Measurements from ENCODE around the gene AADAC. TPM values are rescaled to one million over a fixed set of nuclear protein-coding genes. Genes with fewer than 3 reads are reported as not detected.
A peak's percentile ranks its signal among the peaks of the same experiment; 100 is the strongest.

AADAC gene
- total and polyA plus RNA-seq, 2 of the 13 experiments (the other 11 are each of a cell fraction or from before 2014, with no cell fraction given), result 0.87 to 1.5 TPM

DNA sequence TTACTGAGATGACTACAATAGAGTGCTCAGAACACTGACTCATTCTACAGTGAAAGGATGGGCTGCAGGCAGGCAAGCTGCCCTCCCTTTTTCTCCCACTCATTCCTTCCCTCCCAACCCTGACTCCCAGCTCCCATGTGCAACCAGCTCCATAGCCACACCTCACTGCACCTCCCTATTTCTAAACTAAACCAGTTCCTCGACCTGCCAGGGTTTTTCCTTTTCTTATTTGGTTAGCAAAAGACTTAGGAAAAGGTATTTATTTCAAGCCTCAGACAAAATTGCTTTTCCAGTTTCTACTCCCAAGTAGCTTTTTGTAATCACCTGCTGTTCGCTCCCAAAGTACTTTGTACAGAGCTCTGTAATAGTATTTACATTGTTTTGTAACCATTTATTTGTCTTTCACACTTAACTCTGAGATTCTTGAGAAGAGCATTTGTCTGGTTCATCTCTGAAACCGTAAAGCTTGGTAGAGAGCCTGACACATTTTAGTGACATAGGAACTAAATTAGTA is 2.2 kb downstream of the AADAC start (continued):
- TF ChIP-seq RCOR2 (CRISPR knock-in tag; IDR thresholded peaks at IDR 0.05) (0 out of 2 replicates have a peak, but pooled peaks have one; percentile 47), CREM (IDR thresholded peaks at IDR 0.05) (peak; percentile 63), CREM (CRISPR knock-in tag; IDR thresholded peaks at IDR 0.05) (no peak), BCL6 (CRISPR knock-in tag; IDR thresholded peaks at IDR 0.05) (peak; percentile 49), FOXA1 (IDR thresholded peaks at IDR 0.05) (0 out of 2 replicates have a peak, but pooled peaks have one; percentile 32), FOXA1 (CRISPR knock-in tag; IDR thresholded peaks at IDR 0.05) (peak; percentile 77), MED1 (CRISPR knock-in tag; IDR thresholded peaks at IDR 0.05) (peak; percentile 40; the same call in 1 of the 2 replicates), MAZ (IDR thresholded peaks at IDR 0.05; ENCODE audit: borderline replicate concordance, low read depth, low read length) (0 out of 2 replicates have a peak, but pooled peaks have one; percentile 79), MAZ (CRISPR knock-in tag; IDR thresholded peaks at IDR 0.05; ENCODE audit: low read depth) (no peak), ZNF792 (CRISPR knock-in tag; IDR thresholded peaks at IDR 0.05) (no peak), ERF (CRISPR knock-in tag; IDR thresholded peaks at IDR 0.05) (peak; percentile 33; the same call in 1 of the 2 replicates), ZFX (CRISPR knock-in tag; IDR thresholded peaks at IDR 0.05; ENCODE audit: low read depth) (0 out of 2 replicates have a peak, but pooled peaks have one; percentile 19), HDAC1 (CRISPR knock-in tag; IDR thresholded peaks at IDR 0.05) (peak; percentile 52; the same call in 1 of the 2 replicates), RXRB (CRISPR knock-in tag; IDR thresholded peaks at IDR 0.05; ENCODE audit: borderline replicate concordance) (peak; percentile 52), FOXA3 (CRISPR knock-in tag; IDR thresholded peaks at IDR 0.05) (peak; percentile 89), ZNF670 (CRISPR knock-in tag; IDR thresholded peaks at IDR 0.05; ENCODE audit: borderline replicate concordance) (0 out of 2 replicates have a peak, but pooled peaks have one; percentile 24)
- TF ChIP-seq, protein P1, sequence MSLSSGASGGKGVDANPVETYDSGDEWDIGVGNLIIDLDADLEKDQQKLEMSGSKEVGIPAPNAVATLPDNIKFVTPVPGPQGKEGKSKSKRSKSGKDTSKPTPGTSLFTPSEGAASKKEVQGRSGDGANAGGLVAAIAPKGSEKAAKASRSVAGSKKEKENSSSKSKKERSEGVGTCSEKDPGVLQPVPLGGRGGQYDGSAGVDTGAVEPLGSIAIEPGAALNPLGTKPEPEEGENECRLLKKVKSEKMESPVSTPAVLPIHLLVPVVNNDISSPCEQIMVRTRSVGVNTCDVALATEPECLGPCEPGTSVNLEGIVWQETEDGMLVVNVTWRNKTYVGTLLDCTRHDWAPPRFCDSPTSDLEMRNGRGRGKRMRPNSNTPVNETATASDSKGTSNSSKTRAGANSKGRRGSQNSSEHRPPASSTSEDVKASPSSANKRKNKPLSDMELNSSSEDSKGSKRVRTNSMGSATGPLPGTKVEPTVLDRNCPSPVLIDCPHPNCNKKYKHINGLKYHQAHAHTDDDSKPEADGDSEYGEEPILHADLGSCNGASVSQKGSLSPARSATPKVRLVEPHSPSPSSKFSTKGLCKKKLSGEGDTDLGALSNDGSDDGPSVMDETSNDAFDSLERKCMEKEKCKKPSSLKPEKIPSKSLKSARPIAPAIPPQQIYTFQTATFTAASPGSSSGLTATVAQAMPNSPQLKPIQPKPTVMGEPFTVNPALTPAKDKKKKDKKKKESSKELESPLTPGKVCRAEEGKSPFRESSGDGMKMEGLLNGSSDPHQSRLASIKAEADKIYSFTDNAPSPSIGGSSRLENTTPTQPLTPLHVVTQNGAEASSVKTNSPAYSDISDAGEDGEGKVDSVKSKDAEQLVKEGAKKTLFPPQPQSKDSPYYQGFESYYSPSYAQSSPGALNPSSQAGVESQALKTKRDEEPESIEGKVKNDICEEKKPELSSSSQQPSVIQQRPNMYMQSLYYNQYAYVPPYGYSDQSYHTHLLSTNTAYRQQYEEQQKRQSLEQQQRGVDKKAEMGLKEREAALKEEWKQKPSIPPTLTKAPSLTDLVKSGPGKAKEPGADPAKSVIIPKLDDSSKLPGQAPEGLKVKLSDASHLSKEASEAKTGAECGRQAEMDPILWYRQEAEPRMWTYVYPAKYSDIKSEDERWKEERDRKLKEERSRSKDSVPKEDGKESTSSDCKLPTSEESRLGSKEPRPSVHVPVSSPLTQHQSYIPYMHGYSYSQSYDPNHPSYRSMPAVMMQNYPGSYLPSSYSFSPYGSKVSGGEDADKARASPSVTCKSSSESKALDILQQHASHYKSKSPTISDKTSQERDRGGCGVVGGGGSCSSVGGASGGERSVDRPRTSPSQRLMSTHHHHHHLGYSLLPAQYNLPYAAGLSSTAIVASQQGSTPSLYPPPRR (CRISPR knock-in tag; IDR thresholded peaks at IDR 0.05; ENCODE audit: borderline replicate concordance), result peak; percentile 46; the same call in 1 of the 2 replicates
- TF ChIP-seq, protein P2, sequence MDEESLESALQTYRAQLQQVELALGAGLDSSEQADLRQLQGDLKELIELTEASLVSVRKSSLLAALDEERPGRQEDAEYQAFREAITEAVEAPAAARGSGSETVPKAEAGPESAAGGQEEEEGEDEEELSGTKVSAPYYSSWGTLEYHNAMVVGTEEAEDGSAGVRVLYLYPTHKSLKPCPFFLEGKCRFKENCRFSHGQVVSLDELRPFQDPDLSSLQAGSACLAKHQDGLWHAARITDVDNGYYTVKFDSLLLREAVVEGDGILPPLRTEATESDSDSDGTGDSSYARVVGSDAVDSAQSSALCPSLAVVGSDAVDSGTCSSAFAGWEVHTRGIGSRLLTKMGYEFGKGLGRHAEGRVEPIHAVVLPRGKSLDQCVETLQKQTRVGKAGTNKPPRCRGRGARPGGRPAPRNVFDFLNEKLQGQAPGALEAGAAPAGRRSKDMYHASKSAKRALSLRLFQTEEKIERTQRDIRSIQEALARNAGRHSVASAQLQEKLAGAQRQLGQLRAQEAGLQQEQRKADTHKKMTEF (CRISPR knock-in tag; IDR thresholded peaks at IDR 0.05), result peak; percentile 50; the same call in 1 of the 2 replicates
- TF ChIP-seq, protein P3, sequence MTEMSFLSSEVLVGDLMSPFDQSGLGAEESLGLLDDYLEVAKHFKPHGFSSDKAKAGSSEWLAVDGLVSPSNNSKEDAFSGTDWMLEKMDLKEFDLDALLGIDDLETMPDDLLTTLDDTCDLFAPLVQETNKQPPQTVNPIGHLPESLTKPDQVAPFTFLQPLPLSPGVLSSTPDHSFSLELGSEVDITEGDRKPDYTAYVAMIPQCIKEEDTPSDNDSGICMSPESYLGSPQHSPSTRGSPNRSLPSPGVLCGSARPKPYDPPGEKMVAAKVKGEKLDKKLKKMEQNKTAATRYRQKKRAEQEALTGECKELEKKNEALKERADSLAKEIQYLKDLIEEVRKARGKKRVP (CRISPR knock-in tag; IDR thresholded peaks at IDR 0.05), result 0 out of 4 replicates have a peak, but pooled peaks of 1 of the 2 experiments have one; percentile 22
- TF ChIP-seq, protein P4, sequence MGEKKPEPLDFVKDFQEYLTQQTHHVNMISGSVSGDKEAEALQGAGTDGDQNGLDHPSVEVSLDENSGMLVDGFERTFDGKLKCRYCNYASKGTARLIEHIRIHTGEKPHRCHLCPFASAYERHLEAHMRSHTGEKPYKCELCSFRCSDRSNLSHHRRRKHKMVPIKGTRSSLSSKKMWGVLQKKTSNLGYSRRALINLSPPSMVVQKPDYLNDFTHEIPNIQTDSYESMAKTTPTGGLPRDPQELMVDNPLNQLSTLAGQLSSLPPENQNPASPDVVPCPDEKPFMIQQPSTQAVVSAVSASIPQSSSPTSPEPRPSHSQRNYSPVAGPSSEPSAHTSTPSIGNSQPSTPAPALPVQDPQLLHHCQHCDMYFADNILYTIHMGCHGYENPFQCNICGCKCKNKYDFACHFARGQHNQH (CRISPR knock-in tag; IDR thresholded peaks at IDR 0.05), result 0 out of 2 replicates have a peak, but pooled peaks have one; percentile 45
- TF ChIP-seq, protein P5, sequence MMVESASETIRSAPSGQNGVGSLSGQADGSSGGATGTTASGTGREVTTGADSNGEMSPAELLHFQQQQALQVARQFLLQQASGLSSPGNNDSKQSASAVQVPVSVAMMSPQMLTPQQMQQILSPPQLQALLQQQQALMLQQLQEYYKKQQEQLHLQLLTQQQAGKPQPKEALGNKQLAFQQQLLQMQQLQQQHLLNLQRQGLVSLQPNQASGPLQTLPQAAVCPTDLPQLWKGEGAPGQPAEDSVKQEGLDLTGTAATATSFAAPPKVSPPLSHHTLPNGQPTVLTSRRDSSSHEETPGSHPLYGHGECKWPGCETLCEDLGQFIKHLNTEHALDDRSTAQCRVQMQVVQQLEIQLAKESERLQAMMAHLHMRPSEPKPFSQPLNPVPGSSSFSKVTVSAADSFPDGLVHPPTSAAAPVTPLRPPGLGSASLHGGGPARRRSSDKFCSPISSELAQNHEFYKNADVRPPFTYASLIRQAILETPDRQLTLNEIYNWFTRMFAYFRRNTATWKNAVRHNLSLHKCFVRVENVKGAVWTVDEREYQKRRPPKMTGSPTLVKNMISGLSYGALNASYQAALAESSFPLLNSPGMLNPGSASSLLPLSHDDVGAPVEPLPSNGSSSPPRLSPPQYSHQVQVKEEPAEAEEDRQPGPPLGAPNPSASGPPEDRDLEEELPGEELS (CRISPR knock-in tag; IDR thresholded peaks at IDR 0.05), result peak; percentile 61
